Activated CD8-positive, alpha-beta T cell treated with anti-CD3 and anti-CD28 coated beads for 36 hours (primary cell): Measurements from ENCODE around the gene CDK19. TPM values are rescaled to one million over a fixed set of nuclear protein-coding genes. Genes with fewer than 3 reads are reported as not detected.
"Not testable (repeated sequence)": the region's sequence is repeated elsewhere in the genome, so short reads cannot be mapped to it uniquely, and the experiment has no call there.

Experiments
- ATAC-seq: fragments of 200-7000 bp; cut with Tn5 transposase; one replicate; pipeline ENCODE4 v1.10.0; 2021; ENCODE audit warnings: mild to moderate bottlenecking, moderate library complexity
- CTCF ChIA-PET: fragments of 350-600 bp; sonication (Branson Sonifier 250); formaldehyde crosslinking; loops from one replicate; lab custom pipeline; 2021; ENCODE audit warnings: antibody characterized with exemption; lab: Charles Lee
- POLR2A ChIA-PET: fragments of 350-600 bp; sonication (Branson Sonifier 250); formaldehyde crosslinking; loops from one replicate; lab custom pipeline; 2021; ENCODE audit warnings: antibody characterized with exemption; lab: Charles Lee
- DNase-seq: peaks from one replicate; pipeline ENCODE4 v3.0.0-alpha.2; 2020
- H3K27ac Mint-ChIP-seq: one replicate; pipeline ENCODE4 v1.8.0; 2021; ENCODE audit warnings: mild to moderate bottlenecking, mixed read lengths
- H3K27me3 Mint-ChIP-seq: one replicate; pipeline ENCODE4 v1.8.0; 2021; ENCODE audit warnings: mixed read lengths
- H3K36me3 Mint-ChIP-seq: one replicate; pipeline ENCODE4 v1.8.0; 2021; ENCODE audit warnings: low read depth, mixed read lengths
- H3K4me1 Mint-ChIP-seq: one replicate; pipeline ENCODE4 v1.8.0; 2021; ENCODE audit warnings: low read depth, mixed read lengths
- H3K4me3 Mint-ChIP-seq: one replicate; pipeline ENCODE4 v1.8.0; 2021; ENCODE audit warnings: mild to moderate bottlenecking, moderate library complexity, mixed read lengths
- H3K9me3 Mint-ChIP-seq: one replicate; pipeline ENCODE4 v1.8.0; 2021; ENCODE audit warnings: mixed read lengths
- intact Hi-C: fragments of 100-400 bp; cut with micrococcal nuclease; formaldehyde crosslinking; loops from one replicate; pipeline ENCODE4 v1.10.0; 2022
- total RNA-seq, 2 experiments: library from RNA; stranded (reverse); gene quantifications; one replicate each; pipeline ENCODE4 v1.2.3, GENCODE V29; 2021
- TF ChIP-seq, protein P1 (sequence below): fragments of 200-600 bp; IDR thresholded peaks from one replicate; pipeline ENCODE4 v1.8.0; 2022; ENCODE audit warnings: antibody characterized with exemption, mild to moderate bottlenecking

CDK19 gene
- total RNA-seq, 2 experiments from 2014 or later = 11.8 to 13.1 TPM

DNA sequence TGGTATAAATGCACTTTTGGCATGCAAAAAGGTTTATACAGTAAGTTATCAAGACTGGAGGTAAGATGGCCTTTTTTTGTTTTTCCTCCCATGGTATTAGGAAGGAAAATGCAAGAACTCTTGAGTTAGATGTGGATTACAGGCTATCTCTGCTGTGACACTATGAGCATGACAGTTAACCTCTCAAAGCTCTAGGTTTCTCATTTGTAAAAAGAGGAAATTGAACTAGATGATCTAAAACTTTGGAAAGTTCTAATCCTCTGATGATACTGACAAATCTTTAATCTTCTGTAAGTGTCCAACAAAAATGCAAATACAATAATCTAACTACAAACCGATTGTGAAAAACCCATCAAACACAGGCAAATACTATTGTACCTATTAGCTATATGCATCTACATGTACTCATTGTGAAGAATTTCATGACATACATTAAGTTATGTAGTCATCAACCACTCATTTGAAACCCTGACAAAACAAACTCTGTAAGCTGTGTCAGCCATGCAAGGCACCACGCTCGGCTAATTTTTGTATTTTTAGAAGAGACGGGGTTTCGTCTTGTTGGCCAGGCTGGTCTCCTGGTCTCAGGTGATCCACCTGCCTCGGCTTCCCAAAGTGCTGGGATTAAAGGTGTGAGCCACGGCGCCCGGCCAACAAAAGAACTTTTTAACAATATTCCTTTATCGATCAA is 4.2 kb downstream of the CDK19 start:
- POLR2A ChIA-PET = interaction anchor here (0.6 to 1.9 kb wide), 2 partner anchors 64 to 96 kb away, joined by 3 to 11 read pairs; partner anchors contain the start of gene AMD1
- Mint-ChIP-seq H3K9me3 (no peaks in the 10 kb centered on the region), H3K4me1 (peaks cover 12% of the 10 kb centered on the region), H3K36me3 (peaks cover 1% of the 10 kb centered on the region), H3K4me3 (no peak overlapping the region), H3K27me3 (no peaks in the 10 kb centered on the region), H3K27ac (no peak overlapping the region)
- CTCF ChIA-PET = interaction anchor here (2.3 kb wide), 1 partner anchor 68 kb away, joined by 8 read pairs; no protein-coding TSS in a partner anchor
- ATAC-seq = no peak
- intact Hi-C loops = loop anchor here (10.0 kb wide), 1 partner anchor 134 kb away; no protein-coding TSS in a partner anchor
- TF ChIP-seq, protein P1, sequence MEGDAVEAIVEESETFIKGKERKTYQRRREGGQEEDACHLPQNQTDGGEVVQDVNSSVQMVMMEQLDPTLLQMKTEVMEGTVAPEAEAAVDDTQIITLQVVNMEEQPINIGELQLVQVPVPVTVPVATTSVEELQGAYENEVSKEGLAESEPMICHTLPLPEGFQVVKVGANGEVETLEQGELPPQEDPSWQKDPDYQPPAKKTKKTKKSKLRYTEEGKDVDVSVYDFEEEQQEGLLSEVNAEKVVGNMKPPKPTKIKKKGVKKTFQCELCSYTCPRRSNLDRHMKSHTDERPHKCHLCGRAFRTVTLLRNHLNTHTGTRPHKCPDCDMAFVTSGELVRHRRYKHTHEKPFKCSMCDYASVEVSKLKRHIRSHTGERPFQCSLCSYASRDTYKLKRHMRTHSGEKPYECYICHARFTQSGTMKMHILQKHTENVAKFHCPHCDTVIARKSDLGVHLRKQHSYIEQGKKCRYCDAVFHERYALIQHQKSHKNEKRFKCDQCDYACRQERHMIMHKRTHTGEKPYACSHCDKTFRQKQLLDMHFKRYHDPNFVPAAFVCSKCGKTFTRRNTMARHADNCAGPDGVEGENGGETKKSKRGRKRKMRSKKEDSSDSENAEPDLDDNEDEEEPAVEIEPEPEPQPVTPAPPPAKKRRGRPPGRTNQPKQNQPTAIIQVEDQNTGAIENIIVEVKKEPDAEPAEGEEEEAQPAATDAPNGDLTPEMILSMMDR = no peak
- DNase-seq = no peak

DNA sequence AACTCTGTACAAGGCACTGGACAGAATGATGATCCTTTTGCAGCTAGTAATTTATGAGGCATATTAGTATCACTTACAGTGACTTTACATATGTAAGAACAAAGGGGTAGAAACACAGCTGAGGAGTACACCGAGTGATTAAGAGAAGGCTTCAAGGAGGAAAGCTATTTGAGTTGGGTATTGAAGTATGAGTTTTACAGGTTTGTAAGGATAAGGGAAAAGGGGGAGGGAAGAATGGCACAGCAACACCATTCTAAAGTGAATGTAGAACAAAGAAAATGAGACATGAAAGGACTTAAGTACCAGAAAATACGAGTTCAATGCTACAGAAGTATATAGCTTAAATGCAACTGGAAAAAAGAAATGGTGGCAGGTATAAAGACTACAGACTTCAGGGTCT is 5.5 kb downstream of the CDK19 start:
- no peak overlapping the region for H3K27ac Mint-ChIP-seq
- DNase-seq = no peak
- H3K4me3 Mint-ChIP-seq = no peak overlapping the region
- CTCF ChIA-PET = interaction anchor here (1.0 to 2.3 kb wide), 2 partner anchors 69 to 127 kb away, joined by 4 to 8 read pairs; no protein-coding TSS in a partner anchor
- ATAC-seq = no peak
- H3K36me3 Mint-ChIP-seq = no peaks in the 10 kb centered on the region
- intact Hi-C loops = loop anchor here (10.0 kb wide), 1 partner anchor 135 kb away; no protein-coding TSS in a partner anchor
- no peaks in the 10 kb centered on the region for H3K9me3 Mint-ChIP-seq
- no peaks in the 10 kb centered on the region for H3K27me3 Mint-ChIP-seq
- H3K4me1 Mint-ChIP-seq = peaks cover 11% of the 10 kb centered on the region
- TF ChIP-seq, protein P1 = no peak
- POLR2A ChIA-PET = interaction anchor here (1.9 kb wide), 1 partner anchor 65 kb away, joined by 11 read pairs; the partner anchor contains the start of gene AMD1

DNA sequence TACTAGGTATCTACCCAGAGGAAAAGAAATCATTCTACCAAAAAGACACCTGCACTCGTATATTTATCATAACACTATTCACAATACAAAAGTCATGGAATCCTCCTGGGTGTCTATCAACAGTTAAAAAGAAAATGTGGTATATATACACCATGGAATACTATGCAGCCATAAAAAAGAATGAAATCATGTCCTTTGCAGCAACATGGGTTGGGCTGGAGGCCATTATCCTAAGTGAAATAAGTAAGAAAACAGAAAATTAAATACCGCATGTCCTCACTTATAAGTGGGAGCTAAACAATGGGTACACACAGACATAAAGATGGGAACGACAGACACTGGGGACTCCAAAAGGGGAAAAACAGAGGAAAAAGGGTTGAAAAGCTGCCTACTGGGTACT is 13.1 kb downstream of the CDK19 start:
- Mint-ChIP-seq H3K4me1 (peaks cover 10% of the 10 kb centered on the region), H3K9me3 (peaks cover 12% of the 10 kb centered on the region), H3K36me3 (peaks cover 11% of the 10 kb centered on the region)
- DNase-seq, H3K4me3 Mint-ChIP-seq, intact Hi-C loops, H3K27ac Mint-ChIP-seq, ATAC-seq, H3K27me3 Mint-ChIP-seq, CTCF ChIA-PET: not testable (repeated sequence)
- POLR2A ChIA-PET = interaction anchor here (0.7 kb wide), 1 partner anchor 74 kb away, joined by 4 read pairs; no protein-coding TSS in a partner anchor

- ChIA-PET CTCF (no interaction called here), POLR2A (no interaction called here)
- H3K27me3 Mint-ChIP-seq = no peaks in the 10 kb centered on the region
- no peak overlapping the region for H3K27ac Mint-ChIP-seq
- intact Hi-C loops = no loop called here
- H3K36me3 Mint-ChIP-seq = peaks cover 11% of the 10 kb centered on the region
- TF ChIP-seq, protein P1 = no peak
- ATAC-seq = no peak
- H3K4me3 Mint-ChIP-seq = no peak overlapping the region
- H3K4me1 Mint-ChIP-seq = peaks cover 8% of the 10 kb centered on the region
- H3K9me3 Mint-ChIP-seq = peaks cover 12% of the 10 kb centered on the region
- DNase-seq = no peak
These were observed 14.5 kb downstream of the CDK19 start for GRCh38 chr6:110800839-110801196.

- no peaks in the 10 kb centered on the region for H3K27me3 Mint-ChIP-seq
- ChIA-PET CTCF (no interaction called here), POLR2A (no interaction called here)
- H3K9me3 Mint-ChIP-seq = peaks cover 12% of the 10 kb centered on the region
- ATAC-seq (no peak), DNase-seq (no peak)
- H3K27ac Mint-ChIP-seq = no peak overlapping the region
- intact Hi-C loops = no loop called here
- no peak overlapping the region for H3K4me3 Mint-ChIP-seq
- TF ChIP-seq, protein P1 = no peak
- H3K4me1 Mint-ChIP-seq = peaks cover 8% of the 10 kb centered on the region
- H3K36me3 Mint-ChIP-seq = peaks cover 11% of the 10 kb centered on the region
These were observed 15.0 kb downstream of the CDK19 start for GRCh38 chr6:110800196-110800838.
